Measurements from ENCODE around the gene ITK.

GRCh38 chr5:157187046-157187754 lies 6.6 kb downstream of the ITK start:
- TF ChIP-seq CTCF (IDR thresholded peaks at IDR 0.05; ENCODE audit: extremely low read depth in 1 of 2, insufficient read depth in 1 of 2, low read depth in 1 of 2, low read length in 2 of 2) (no peak), POLR2A (IDR thresholded peaks at IDR 0.05; ENCODE audit: low read depth, low read length) (no peak), MAX (IDR thresholded peaks at IDR 0.05; ENCODE audit: insufficient read depth, insufficient read length) (no peak), POLR2AphosphoS5 (IDR thresholded peaks at IDR 0.05; ENCODE audit: insufficient read depth, low read depth, low read length) (no peak), FOS (IDR thresholded peaks at IDR 0.05; ENCODE audit: borderline replicate concordance, insufficient read depth, low read length) (no peak), GATA2 (IDR thresholded peaks at IDR 0.05; ENCODE audit: insufficient read depth, insufficient read length, low read depth, low read length) (no peak), EZH2 (IDR thresholded peaks at IDR 0.05; ENCODE audit: borderline replicate concordance, low read depth, low read length, severe bottlenecking) (no peak), JUN (IDR thresholded peaks at IDR 0.05; ENCODE audit: borderline replicate concordance, insufficient read depth, insufficient read length, low read depth) (no peak), MYC (IDR thresholded peaks at IDR 0.05; ENCODE audit: low read depth, low read length) (no peak)

All from endothelial cell of umbilical vein (primary cell).